Small intestine (tissue), 7 donors: ENCODE measurements around the gene ATP1A2. TPM values are rescaled to one million over a fixed set of nuclear protein-coding genes. Genes with fewer than 3 reads are reported as not detected.
A peak's percentile ranks its signal among the peaks of the same experiment; 100 is the strongest.

Experiments
- DNase-seq, 2 donors: peaks; one replicate each; pipeline versions ENCODE4 v3.0.0 to v3.0.0-alpha.2; 2013
- FAIRE-seq: peaks from 2 replicates; lab custom pipeline; 2012; peaks lifted over from hg19 to GRCh38; lab: Jason Lieb, UNC
- H3K27ac ChIP-seq, 3 donors: one replicate each; pipeline ENCODE4 v1.5.1; 2013; ENCODE audit warnings: low read length in 2 of 3, mild to moderate bottlenecking in 2 of 3, control low read depth in 1 of 3, inconsistent platforms in 1 of 3, low read depth in 1 of 3, moderate library complexity in 1 of 3
- H3K27me3 ChIP-seq, 3 donors: one replicate each; pipeline ENCODE4 v1.6.1; 2013; ENCODE audit warnings: low read length in 3 of 3, inconsistent platforms in 1 of 3; ENCODE audit not compliant: control insufficient read depth in 3 of 3, insufficient read depth in 3 of 3
- H3K36me3 ChIP-seq, 3 donors: one replicate each; pipeline ENCODE4 v1.6.1; 2013; ENCODE audit warnings: low read length in 3 of 3, inconsistent platforms in 1 of 3, low read depth in 1 of 3, mild to moderate bottlenecking in 1 of 3, moderate library complexity in 1 of 3; ENCODE audit not compliant: control insufficient read depth in 3 of 3, insufficient read depth in 2 of 3
- H3K4me1 ChIP-seq, 3 donors: one replicate each; pipeline ENCODE4 v1.6.1; 2013; ENCODE audit warnings: low read length in 2 of 3, inconsistent platforms in 1 of 3, low read depth in 1 of 3, mild to moderate bottlenecking in 1 of 3, moderate library complexity in 1 of 3; ENCODE audit not compliant: control insufficient read depth in 3 of 3, insufficient read depth in 2 of 3
- H3K4me3 ChIP-seq, 3 donors: one replicate each; pipeline ENCODE4 v1.5.1; 2013; ENCODE audit warnings: low read length in 3 of 3, control low read depth in 1 of 3, inconsistent platforms in 1 of 3, low read depth in 1 of 3, mild to moderate bottlenecking in 1 of 3, moderate library complexity in 1 of 3
- H3K9me3 ChIP-seq, 2 donors: one replicate each; pipeline ENCODE4 v1.6.1; 2013; ENCODE audit warnings: low read depth in 1 of 2, low read length in 1 of 2; ENCODE audit not compliant: control insufficient read depth in 2 of 2, insufficient read depth in 1 of 2
- WGBS, 3 donors: extraction: QIAGEN DNeasy Blood & Tissue Kit; methylation state at CpG; one replicate each; pipeline ENCODE4 v1.1.7; 2013; 5-methylcytosine and 5-hydroxymethylcytosine counted together
- polyA plus RNA-seq, 4 donors: library from polyadenylated mRNA; stranded (reverse) in 3 of 4; unstranded in 1 of 4; fragments of 200-250 nt in 3 of 4; fragments of 120-200 nt in 1 of 4; gene quantifications; one replicate each; pipeline versions ENCODE4 v1.2.1 to v1.2.3, GENCODE V29; 2013
- donor health status: healthy with polysubstance abuse.
- donor health status: control.
- donor health status: control.
- donor health status: Bipolar disorder and iron deficiency.
- donor health status: healthy.

The ATP1A2 gene
- polyA plus RNA-seq, 4 donors = 0.22 to 5.3 (median 1.2) TPM

GRCh38 chr1:160091666-160092223 lies 23.8 kb upstream of the ATP1A2 start:
- Histone ChIP-seq H3K9me3 (no peaks in the 10 kb centered on the region), H3K36me3 (peaks cover 4 to 81% (median 6%) of the 10 kb centered on the region in 3 donors), H3K27ac (no peak overlapping the region), H3K4me1 (peaks cover 9 to 32% (median 22%) of the 10 kb centered on the region in 3 donors), H3K4me3 (no peak overlapping the region), H3K27me3 (no peaks in the 10 kb centered on the region)
- DNase-seq (no peak), FAIRE-seq (no peak)
- WGBS, 3 donors = 93 to 99% (median 95%) methylated on average over 5 of the region's 5 CpGs

GRCh38 chr1:160092366-160093068 lies 23.0 kb upstream of the ATP1A2 start:
- no peaks in the 10 kb centered on the region for H3K9me3 ChIP-seq
- no peaks in the 10 kb centered on the region for H3K27me3 ChIP-seq
- FAIRE-seq = no peak
- DNase-seq = no peak
- H3K4me1 ChIP-seq = peaks cover 11 to 40% (median 26%) of the 10 kb centered on the region in 3 donors
- no peak overlapping the region for H3K4me3 ChIP-seq
- H3K27ac ChIP-seq = no peak overlapping the region
- H3K36me3 ChIP-seq = peaks cover 4 to 77% (median 6%) of the 10 kb centered on the region in 3 donors
- WGBS, 3 donors = 71 to 90% (median 76%) methylated on average over 29 to 32 of the region's 32 CpGs

- WGBS, 3 donors = 70 to 80% (median 72%) methylated on average over 9 of the region's 9 CpGs
- Histone ChIP-seq H3K4me3 (no peak overlapping the region), H3K36me3 (peaks cover 4 to 73% (median 6%) of the 10 kb centered on the region in 3 donors), H3K27me3 (no peaks in the 10 kb centered on the region), H3K9me3 (no peaks in the 10 kb centered on the region), H3K27ac (no peak overlapping the region), H3K4me1 (peaks cover 13 to 43% (median 26%) of the 10 kb centered on the region in 3 donors)
- FAIRE-seq (no peak), DNase-seq (no peak)
Measured at GRCh38 chr1:160093069-160093395, 22.5 kb upstream of the ATP1A2 start.

GRCh38 chr1:160093624-160094290 lies 21.8 kb upstream of the ATP1A2 start:
- Histone ChIP-seq H3K9me3 (no peaks in the 10 kb centered on the region), H3K4me1 (peaks cover 13 to 43% (median 26%) of the 10 kb centered on the region in 3 donors), H3K27ac (peak overlapping the region; percentile 3 to 59 (median 38)), H3K36me3 (peaks cover 3 to 67% (median 4%) of the 10 kb centered on the region in 3 donors), H3K27me3 (no peaks in the 10 kb centered on the region), H3K4me3 (no peak overlapping the region)
- DNase-seq (peak; percentile 53 to 89), FAIRE-seq (no peak)
- WGBS, 3 donors = 50 to 72% (median 59%) methylated on average over 21 of the region's 21 CpGs

- DNase-seq (no peak), FAIRE-seq (no peak)
- Histone ChIP-seq H3K9me3 (no peaks in the 10 kb centered on the region), H3K27ac (peak overlapping the region in 2 of 3 donors; percentile 38 to 59), H3K36me3 (peaks cover 3 to 63% (median 4%) of the 10 kb centered on the region in 3 donors), H3K4me1 (peaks cover 13 to 45% (median 26%) of the 10 kb centered on the region in 3 donors), H3K4me3 (no peak overlapping the region), H3K27me3 (no peaks in the 10 kb centered on the region)
- WGBS, 3 donors = 33 to 74% (median 44%) methylated on average over 4 of the region's 4 CpGs
Measured at GRCh38 chr1:160094291-160094625, 21.3 kb upstream of the ATP1A2 start.

GRCh38 chr1:160094806-160095205 lies 20.8 kb upstream of the ATP1A2 start:
- 42 to 86% (median 59%) methylated on average over 14 of the region's 14 CpGs for WGBS, 3 donors
- H3K9me3 ChIP-seq = no peaks in the 10 kb centered on the region
- H3K4me1 ChIP-seq = peaks cover 13 to 49% (median 26%) of the 10 kb centered on the region in 3 donors
- H3K27ac ChIP-seq = peak overlapping the region in 2 of 3 donors; percentile 38 to 59
- FAIRE-seq = no peak
- H3K27me3 ChIP-seq = no peaks in the 10 kb centered on the region
- H3K36me3 ChIP-seq = peaks cover 3 to 58% (median 4%) of the 10 kb centered on the region in 3 donors
- peak in 1 of 2 donors; percentile 54 for DNase-seq
- H3K4me3 ChIP-seq = no peak overlapping the region

GRCh38 chr1:160095382-160096105 lies 20.0 kb upstream of the ATP1A2 start:
- no peak overlapping the region for H3K4me3 ChIP-seq
- peaks cover 3 to 51% (median 4%) of the 10 kb centered on the region in 3 donors for H3K36me3 ChIP-seq
- 74 to 88% (median 85%) methylated on average over 4 of the region's 4 CpGs for WGBS, 3 donors
- peaks cover 13 to 50% (median 26%) of the 10 kb centered on the region in 3 donors for H3K4me1 ChIP-seq
- H3K27ac ChIP-seq = no peak overlapping the region
- H3K9me3 ChIP-seq = no peaks in the 10 kb centered on the region
- H3K27me3 ChIP-seq = no peaks in the 10 kb centered on the region
- peak in 1 of 2 donors; percentile 37 for DNase-seq
- no peak for FAIRE-seq
